ENCODE measurements around the gene POPDC3. TPM values are rescaled to one million over a fixed set of nuclear protein-coding genes. Genes with fewer than 3 reads are reported as not detected.

The POPDC3 gene
- total and polyA plus RNA-seq, 10 of the 15 experiments (the other 5 are each of a cell fraction or from before 2014, with no cell fraction given): 1.6 TPM; not detected in 9

GRCh38 chr6:105214668-105215067 is 34.9 kb upstream of the POPDC3 start:
- Histone ChIP-seq H3K36me3 (ENCODE audit: control insufficient read depth in 2 of 2, insufficient read depth in 2 of 2, low read length in 1 of 2) (no peaks in the 10 kb centered on the region), H3K9me3 (replicated peaks; ENCODE audit: control insufficient read depth, insufficient read depth, low read length) (no peaks in the 10 kb centered on the region), H3K9ac (ENCODE audit: control insufficient read depth, insufficient read depth, low read length) (no peak overlapping the region), H3K79me2 (ENCODE audit: control insufficient read depth, insufficient read depth, low read length) (no peaks in the 10 kb centered on the region), H3K4me1 (ENCODE audit: control insufficient read depth, insufficient read depth, low read length) (0 out of 2 replicates have a peak, but pooled peaks cover 3% of the 10 kb centered on the region), H3K4me2 (ENCODE audit: control insufficient read depth, insufficient read depth) (no peak overlapping the region), H4K20me1 (ENCODE audit: control insufficient read depth, insufficient read depth) (no peaks in the 10 kb centered on the region), H2AFZ (ENCODE audit: control insufficient read depth, low read depth, low read length) (no peak overlapping the region), H3K4me3 (no peak overlapping the region), H3K27me3 (replicated peaks in 1 of 2; ENCODE audit: control insufficient read depth in 2 of 2, insufficient read depth in 2 of 2, low read length in 1 of 2) (no peaks in the 10 kb centered on the region), H3K27ac (ENCODE audit: control insufficient read depth, insufficient read depth) (no peak overlapping the region)
- DNase-seq (ENCODE audit: low read depth, low spot score): no peak
- TF ChIP-seq YY1 (IDR thresholded peaks at IDR 0.05; ENCODE audit: low read depth, low read length): no peak
- no peak for TF ChIP-seq ELK1 (IDR thresholded peaks at IDR 0.05; ENCODE audit: low read depth, low read length)
- TF ChIP-seq EED (IDR thresholded peaks at IDR 0.05; ENCODE audit: low read depth): no peak
- TF ChIP-seq ZNF687 (IDR thresholded peaks at IDR 0.05): no peak
- no peak for TF ChIP-seq MEF2B (IDR thresholded peaks at IDR 0.05; ENCODE audit: partially characterized antibody, poor library complexity, severe bottlenecking)
- TF ChIP-seq USF1 (IDR thresholded peaks at IDR 0.05; ENCODE audit: borderline replicate concordance, extremely low read length, insufficient read depth, low read depth, low read length): no peak
- TF ChIP-seq NBN (IDR thresholded peaks at IDR 0.05): no peak
- TF ChIP-seq BCL11A (IDR thresholded peaks at IDR 0.05; ENCODE audit: low read depth, low read length): no peak
- no peak for TF ChIP-seq ASH2L (IDR thresholded peaks at IDR 0.05; ENCODE audit: borderline replicate concordance, low read depth)
- ChIA-PET CTCF (no interaction called here), RAD21 (ENCODE audit: unreplicated experiment) (no interaction called here), POLR2A (no interaction called here), SMC1A (ENCODE audit: uncharacterized antibody, unreplicated experiment) (no interaction called here)
- FAIRE-seq: no peak
- in situ Hi-C loops (cut with MboI) (no loop called here), intact Hi-C loops (cut with micrococcal nuclease; ENCODE audit: unreplicated experiment) (no loop called here)
- BruUV-seq (replicated peaks): no TSS peak
- ATAC-seq: no peak

Data from GM12878 (cell line).